GM04504 (cell line): ENCODE results near the gene FAM174C.

Experiments
- DNase-seq: peaks from one replicate; pipeline ENCODE4 v3.0.0-alpha.2; 2012; ENCODE audit warnings: low read depth

FAM174C gene

GRCh38 chr19:1250437-1251260 is 24.7 kb upstream of the FAM174C start:
- DNase-seq: no peak

- no peak for DNase-seq
Measured at GRCh38 chr19:1251330-1252220, 23.8 kb upstream of the FAM174C start.

- peak; percentile 94 for DNase-seq
Measured at GRCh38 chr19:1252221-1252820, 23.0 kb upstream of the FAM174C start.

- DNase-seq: peak; percentile 96
Measured at GRCh38 chr19:1252821-1253513, 22.4 kb upstream of the FAM174C start.

- DNase-seq: no peak
Measured at GRCh38 chr19:1253514-1254080, 21.7 kb upstream of the FAM174C start.

- DNase-seq: no peak
Measured at GRCh38 chr19:1254081-1254527, 21.2 kb upstream of the FAM174C start.

GRCh38 chr19:1254530-1255185 is 20.7 kb upstream of the FAM174C start:
- no peak for DNase-seq

GRCh38 chr19:1255186-1256161 is 19.9 kb upstream of the FAM174C start:
- no peak for DNase-seq

GRCh38 chr19:1256646-1257474 is 18.5 kb upstream of the FAM174C start:
- no peak for DNase-seq

GRCh38 chr19:1257475-1258162 is 17.7 kb upstream of the FAM174C start:
- DNase-seq: no peak

GRCh38 chr19:1258163-1258492 is 17.2 kb upstream of the FAM174C start:
- no peak for DNase-seq

GRCh38 chr19:1258707-1259205 is 16.6 kb upstream of the FAM174C start:
- no peak for DNase-seq

- no peak for DNase-seq
Measured at GRCh38 chr19:1259206-1259875, 16.0 kb upstream of the FAM174C start.

- no peak for DNase-seq
Measured at GRCh38 chr19:1259876-1260748, 15.2 kb upstream of the FAM174C start.

GRCh38 chr19:1260749-1261537 is 14.4 kb upstream of the FAM174C start:
- DNase-seq: peak; percentile 91

GRCh38 chr19:1261538-1261797 is 13.9 kb upstream of the FAM174C start:
- no peak for DNase-seq
